Measurements from ENCODE around the gene VSIG4. TPM values are rescaled to one million over a fixed set of nuclear protein-coding genes. Genes with fewer than 3 reads are reported as not detected.

The VSIG4 gene
- total RNA-seq, 1 experiment from 2014 or later, result not detected

GRCh38 chrX:66008328-66008970, 31.4 kb downstream of the VSIG4 start:
- Histone ChIP-seq H3K36me3 (ENCODE audit: low read depth, low read length) (no peaks in the 10 kb centered on the region), H3K4me3 (ENCODE audit: low read length) (no peak overlapping the region), H3F3A (ENCODE audit: low read length, unreplicated experiment) (no peaks in the 10 kb centered on the region), H3K4me1 (ENCODE audit: insufficient read depth, low read length) (no peaks in the 10 kb centered on the region), H3K9me2 (replicated peaks; ENCODE audit: low read length) (no peaks in the 10 kb centered on the region), H3K9me3 (ENCODE audit: low read length) (no peaks in the 10 kb centered on the region), H3K27ac (ENCODE audit: low read length) (no peak overlapping the region), H3K79me2 (ENCODE audit: low read length) (no peaks in the 10 kb centered on the region), H3K4me2 (ENCODE audit: low read length) (no peak overlapping the region), H3K9ac (ENCODE audit: low read length) (no peak overlapping the region), H3K27me3 (ENCODE audit: low read length) (no peaks in the 10 kb centered on the region), H4K20me1 (ENCODE audit: low read length) (no peaks in the 10 kb centered on the region), H2AFZ (ENCODE audit: low read length) (no peak overlapping the region)
- no TSS peak for BruUV-seq (replicated peaks)
- ATAC-seq (no peak), DNase-seq (no peak)
- ChIA-PET POLR2A (ENCODE audit: unreplicated experiment) (no interaction called here), CTCF (no interaction called here)
- TF ChIP-seq CTCF (conservative IDR thresholded peaks at IDR 0.05; ENCODE audit: low read depth, low read length), result no peak
- TF ChIP-seq EZH2phosphoT487 (IDR thresholded peaks at IDR 0.05; ENCODE audit: borderline replicate concordance, low read length), result no peak
- no peak for TF ChIP-seq EZH2 (IDR thresholded peaks at IDR 0.05; ENCODE audit: low read length, unreplicated experiment)
- intact Hi-C loops (cut with micrococcal nuclease), result no loop called here

GRCh38 chrX:66007851-66008250, 32.0 kb downstream of the VSIG4 start:
- no peaks in the 10 kb centered on the region for H3K79me2 ChIP-seq (ENCODE audit: low read length)
- no TSS peak for BruUV-seq (replicated peaks)
- H3K4me1 ChIP-seq (ENCODE audit: insufficient read depth, low read length), result no peaks in the 10 kb centered on the region
- ATAC-seq (no peak), DNase-seq (no peak)
- intact Hi-C loops (cut with micrococcal nuclease), result no loop called here
- no peaks in the 10 kb centered on the region for H3K36me3 ChIP-seq (ENCODE audit: low read depth, low read length)
- no peak overlapping the region for H3K9ac ChIP-seq (ENCODE audit: low read length)
- H3K9me3 ChIP-seq (ENCODE audit: low read length), result no peaks in the 10 kb centered on the region
- H3K9me2 ChIP-seq (replicated peaks; ENCODE audit: low read length), result no peaks in the 10 kb centered on the region
- no peaks in the 10 kb centered on the region for H4K20me1 ChIP-seq (ENCODE audit: low read length)
- ChIA-PET POLR2A (ENCODE audit: unreplicated experiment) (no interaction called here), CTCF (no interaction called here)
- H3K27me3 ChIP-seq (ENCODE audit: low read length), result no peaks in the 10 kb centered on the region
- H3K4me3 ChIP-seq (ENCODE audit: low read length), result no peak overlapping the region
- no peak overlapping the region for H2AFZ ChIP-seq (ENCODE audit: low read length)
- TF ChIP-seq CTCF (conservative IDR thresholded peaks at IDR 0.05; ENCODE audit: low read depth, low read length) (no peak), EZH2phosphoT487 (IDR thresholded peaks at IDR 0.05; ENCODE audit: borderline replicate concordance, low read length) (no peak), EZH2 (IDR thresholded peaks at IDR 0.05; ENCODE audit: low read length, unreplicated experiment) (no peak)
- no peaks in the 10 kb centered on the region for H3F3A ChIP-seq (ENCODE audit: low read length, unreplicated experiment)
- no peak overlapping the region for H3K4me2 ChIP-seq (ENCODE audit: low read length)
- H3K27ac ChIP-seq (ENCODE audit: low read length), result no peak overlapping the region

GRCh38 chrX:66005830-66006449, 33.9 kb downstream of the VSIG4 start:
- Histone ChIP-seq H2AFZ (ENCODE audit: low read length) (no peak overlapping the region), H3K27ac (ENCODE audit: low read length) (no peak overlapping the region), H3K4me3 (ENCODE audit: low read length) (no peak overlapping the region), H3K36me3 (ENCODE audit: low read depth, low read length) (no peaks in the 10 kb centered on the region), H3K4me1 (ENCODE audit: insufficient read depth, low read length) (no peaks in the 10 kb centered on the region), H3K9ac (ENCODE audit: low read length) (no peak overlapping the region), H3K79me2 (ENCODE audit: low read length) (no peaks in the 10 kb centered on the region), H3K9me3 (ENCODE audit: low read length) (no peaks in the 10 kb centered on the region), H3K4me2 (ENCODE audit: low read length) (no peak overlapping the region), H3F3A (ENCODE audit: low read length, unreplicated experiment) (no peaks in the 10 kb centered on the region), H3K27me3 (ENCODE audit: low read length) (no peaks in the 10 kb centered on the region), H4K20me1 (ENCODE audit: low read length) (no peaks in the 10 kb centered on the region), H3K9me2 (replicated peaks; ENCODE audit: low read length) (no peaks in the 10 kb centered on the region)
- ATAC-seq (no peak), DNase-seq (no peak)
- POLR2A ChIA-PET (ENCODE audit: unreplicated experiment), result no interaction called here
- no TSS peak for BruUV-seq (replicated peaks)
- CTCF ChIA-PET, result no interaction called here
- TF ChIP-seq CTCF (conservative IDR thresholded peaks at IDR 0.05; ENCODE audit: low read depth, low read length) (no peak), EZH2phosphoT487 (IDR thresholded peaks at IDR 0.05; ENCODE audit: borderline replicate concordance, low read length) (no peak), EZH2 (IDR thresholded peaks at IDR 0.05; ENCODE audit: low read length, unreplicated experiment) (no peak)
- intact Hi-C loops (cut with micrococcal nuclease), result no loop called here

Data from PC-3 (cell line).